ENCODE measurements around the gene ERCC2.

ERCC2 gene

GRCh38 chr19:45303269-45304060 is 66.9 kb downstream of the ERCC2 start:
- no peak for DNase-seq (ENCODE audit: low spot score)

GRCh38 chr19:45302416-45302815 is 68.0 kb downstream of the ERCC2 start:
- no peak for DNase-seq (ENCODE audit: low spot score)
